Measurements from ENCODE around the gene H6PD.

GRCh38 chr1:9233241-9233941, 1.2 kb upstream of the H6PD start:
- TF ChIP-seq CTCF (IDR thresholded peaks at IDR 0.05; ENCODE audit: insufficient read depth, low read length, poor library complexity, severe bottlenecking) = no peak
- TF ChIP-seq EZH2phosphoT487 (conservative IDR thresholded peaks at IDR 0.05; ENCODE audit: low read length) = no peak
